GM21786 (cell line): Measurements from ENCODE around the gene EIF4E2.

Experiments
- ATAC-seq: cut with Tn5 transposase; IDR thresholded peaks from one replicate; pipeline ENCODE4 v1.9.1; 2021; ENCODE audit not compliant: unreplicated experiment

EIF4E2 gene

GRCh38 chr2:232550354-232551249 lies at the start of gene EIF4E2, which contains the start of gene TIGD1:
EIF4E2 (plus strand) TSS chr2:232550689; CDS start chr2:232550725, 36 bp downstream.
TIGD1 (minus strand) TSS chr2:232550557; CDS start chr2:232549882, 675 bp downstream.
- ATAC-seq = peak; percentile 95

DNA sequence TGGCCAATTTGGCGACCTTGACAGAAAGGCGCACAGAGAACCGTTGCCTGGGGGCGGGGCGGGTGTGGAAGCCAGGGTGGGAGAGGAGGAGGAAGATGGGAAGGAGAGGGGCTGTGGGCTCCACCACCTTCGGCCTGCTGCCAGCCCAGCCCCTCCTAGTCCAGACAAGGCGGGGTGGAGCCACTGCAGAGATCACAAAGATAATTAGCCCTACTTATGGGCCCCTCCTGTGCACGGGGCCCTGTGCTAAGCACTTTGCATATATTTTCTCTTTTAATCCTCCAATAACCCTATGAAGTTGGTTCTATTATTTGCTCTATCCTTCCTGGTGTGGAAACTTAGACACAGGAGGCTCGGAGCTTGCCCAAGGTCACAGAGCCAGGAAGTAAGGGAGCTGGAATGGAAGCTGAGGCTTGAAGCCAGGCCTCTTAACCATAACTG lies 49.1 kb upstream of the EIF4E2 start:
- no peak for ATAC-seq

- ATAC-seq = no peak
Observed at GRCh38 chr2:232501794-232502390, 48.6 kb upstream of the EIF4E2 start.

DNA sequence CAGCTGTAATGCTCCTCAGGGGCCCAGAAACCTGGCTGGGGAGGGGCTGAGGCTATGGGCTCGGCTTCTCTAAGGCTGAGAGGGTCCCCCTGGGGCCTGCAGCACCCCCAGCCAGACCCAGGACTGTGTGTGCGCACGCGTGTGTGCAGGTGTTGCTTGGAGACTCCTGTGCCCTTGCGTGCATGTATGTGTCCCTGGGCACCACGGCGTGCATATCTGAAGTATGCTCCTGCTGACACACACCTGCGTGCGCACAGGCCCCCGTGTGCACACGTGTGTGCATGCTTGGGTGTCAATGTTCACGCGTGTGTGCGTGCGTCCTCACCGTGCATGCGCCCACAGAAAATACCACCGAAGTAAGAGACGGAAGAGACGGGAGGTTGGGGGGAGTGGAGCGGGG lies 48.0 kb upstream of the EIF4E2 start:
- ATAC-seq = no peak

DNA sequence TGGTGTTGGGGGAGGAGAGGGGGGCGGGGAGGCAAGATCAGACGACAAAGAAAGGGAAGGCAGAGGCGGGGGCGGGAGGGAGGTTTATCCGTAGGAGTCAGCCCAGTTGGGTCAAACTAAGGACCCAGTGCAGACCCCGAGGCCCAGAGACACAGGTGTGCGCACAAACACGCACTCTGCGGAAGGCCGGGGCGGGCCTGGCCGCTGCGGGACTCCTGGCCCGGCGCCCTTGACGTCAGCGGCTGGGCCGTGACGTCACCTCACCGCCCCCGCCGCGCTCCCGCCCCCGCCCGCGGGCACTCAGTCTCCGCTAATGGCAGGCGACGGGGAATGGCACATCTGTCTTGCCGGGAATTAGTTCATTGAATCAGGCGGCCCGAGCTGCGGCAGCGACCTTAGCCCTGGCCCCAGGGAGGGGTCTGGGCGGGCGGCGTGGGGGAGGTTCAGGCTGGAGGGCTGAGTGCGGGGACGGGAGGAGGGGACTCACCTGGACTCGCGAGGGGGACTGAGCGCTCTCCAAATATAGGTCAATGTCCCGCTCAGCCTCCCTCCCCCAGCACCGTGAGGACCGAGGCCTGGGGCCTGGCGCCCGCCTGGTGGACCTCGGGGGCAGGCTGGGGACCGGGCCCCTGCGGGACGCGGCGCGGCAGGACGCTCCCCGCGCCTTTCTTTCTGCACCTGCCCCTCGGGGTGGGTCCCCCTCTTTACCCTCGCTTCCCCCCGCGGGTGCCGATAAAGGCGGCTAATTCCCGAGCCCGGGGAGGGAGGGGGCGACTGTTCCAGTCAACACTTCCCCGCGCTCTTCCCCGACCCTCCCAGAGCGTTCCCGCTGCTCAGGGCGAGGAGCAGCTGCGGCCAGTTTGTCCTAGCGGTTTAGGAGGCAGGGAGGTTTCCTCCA lies 47.3 kb upstream of the EIF4E2 start:
- no peak for ATAC-seq

DNA sequence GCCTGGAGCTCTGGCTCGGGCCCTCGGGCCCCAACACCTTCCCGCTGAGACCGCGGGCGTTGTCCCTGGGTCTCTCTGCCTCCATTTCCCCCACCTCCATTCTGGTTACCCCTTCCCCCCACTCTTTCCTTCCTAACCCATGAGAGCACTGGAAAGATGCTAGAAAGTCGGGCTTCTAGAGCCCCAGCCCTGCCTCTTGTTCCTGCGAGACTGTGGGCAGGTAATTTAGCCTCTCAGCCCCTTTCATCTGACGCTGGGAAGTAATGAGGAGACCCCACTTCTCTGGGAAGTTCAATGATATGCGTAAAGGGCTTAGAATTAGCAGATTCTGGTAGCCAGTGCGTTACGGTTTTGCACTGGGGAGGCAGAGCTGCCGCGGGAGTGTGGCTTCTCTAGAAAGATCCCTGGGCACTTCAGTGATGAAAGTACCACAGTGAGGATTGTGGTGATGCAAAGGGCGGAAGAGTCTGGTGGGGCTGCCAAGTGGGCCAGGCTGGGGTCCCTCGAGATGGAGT lies 46.6 kb upstream of the EIF4E2 start:
- no peak for ATAC-seq

DNA sequence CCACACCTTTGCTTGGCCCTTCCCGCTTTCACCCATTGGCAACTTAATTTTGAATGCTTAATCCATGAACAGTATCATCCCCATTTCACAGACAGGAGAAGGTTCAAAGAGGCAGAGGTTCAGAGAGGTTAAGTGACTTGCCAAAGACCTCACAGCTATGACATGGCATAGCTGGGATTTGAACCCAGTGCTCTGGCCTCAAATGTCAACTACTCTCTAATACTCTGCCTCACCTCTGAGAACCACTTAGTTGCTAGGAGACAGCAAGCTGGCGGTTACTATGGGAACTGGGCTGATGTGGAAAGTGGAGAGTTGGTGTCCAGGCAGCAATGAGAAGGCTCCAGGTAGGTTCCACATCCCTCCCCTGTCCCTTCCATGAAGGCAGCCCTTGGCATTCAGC lies 46.1 kb upstream of the EIF4E2 start:
- ATAC-seq = no peak

DNA sequence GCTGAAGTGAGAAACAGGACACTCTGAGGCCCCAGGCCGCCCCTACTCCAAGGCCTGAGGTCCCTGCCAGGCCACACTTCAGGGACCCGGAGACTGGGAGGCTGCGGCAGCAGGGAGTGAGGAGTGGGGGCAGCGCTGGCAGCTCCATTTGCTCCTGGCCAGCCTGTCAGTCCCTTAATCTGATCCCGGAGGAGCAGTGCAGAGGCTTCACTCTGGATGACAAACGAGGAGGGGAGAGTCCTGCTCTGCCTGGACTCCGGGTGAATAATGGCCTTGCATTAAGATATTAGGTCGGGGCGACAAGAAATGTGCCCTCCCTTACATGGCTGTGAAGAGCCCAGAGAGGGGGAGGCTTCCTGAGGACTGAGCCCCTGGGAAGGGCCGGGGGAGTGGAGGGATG lies 44.6 kb upstream of the EIF4E2 start:
- no peak for ATAC-seq

DNA sequence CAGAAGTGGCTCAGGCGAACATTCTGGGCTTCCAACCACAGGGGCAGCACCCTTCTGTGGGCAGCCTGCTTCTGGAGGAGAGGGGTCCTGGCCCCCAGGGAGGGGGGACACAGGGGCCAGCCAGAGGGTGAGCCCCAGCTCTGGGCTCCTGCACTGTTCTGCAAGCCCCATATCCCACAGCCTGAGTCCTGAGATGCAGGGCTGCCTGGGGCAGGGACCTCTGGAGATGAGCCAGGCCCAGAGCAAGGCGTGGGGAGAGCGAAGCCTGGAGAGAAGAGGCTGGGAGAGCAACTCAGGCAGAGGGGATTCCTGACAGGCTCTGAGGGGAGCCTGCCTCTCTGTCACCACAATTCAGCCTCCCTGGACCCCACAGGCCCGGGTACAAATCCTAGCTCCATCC lies 43.8 kb upstream of the EIF4E2 start:
- no peak for ATAC-seq

GRCh38 chr2:232508251-232508650 lies 42.2 kb upstream of the EIF4E2 start:
- no peak for ATAC-seq

GRCh38 chr2:232511336-232511890 lies 39.1 kb upstream of the EIF4E2 start:
- no peak for ATAC-seq

- no peak for ATAC-seq
Observed at GRCh38 chr2:232512602-232513001, 37.9 kb upstream of the EIF4E2 start.

GRCh38 chr2:232513353-232513752 lies 37.1 kb upstream of the EIF4E2 start:
- no peak for ATAC-seq

DNA sequence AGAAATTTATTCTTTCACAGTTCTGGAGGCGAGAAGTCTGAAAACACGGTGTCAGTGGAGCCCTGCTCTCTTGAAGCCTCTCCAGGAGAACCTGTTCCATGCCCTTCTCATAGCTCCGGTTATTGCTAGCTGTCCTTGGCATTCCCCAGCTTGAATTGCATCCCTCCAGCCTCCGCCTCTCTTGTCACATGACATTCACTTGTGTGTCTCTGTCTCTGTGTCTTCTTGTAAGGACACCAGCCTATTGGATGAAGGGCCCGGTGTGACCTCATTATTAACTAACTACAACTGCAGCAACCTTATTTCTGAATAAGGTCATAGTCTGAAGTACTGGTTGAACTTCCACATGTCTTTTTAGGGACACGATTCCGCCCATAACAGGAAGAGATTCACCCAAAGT lies 34.9 kb upstream of the EIF4E2 start:
- no peak for ATAC-seq

- no peak for ATAC-seq
Observed at GRCh38 chr2:232516551-232516950, 33.9 kb upstream of the EIF4E2 start.

DNA sequence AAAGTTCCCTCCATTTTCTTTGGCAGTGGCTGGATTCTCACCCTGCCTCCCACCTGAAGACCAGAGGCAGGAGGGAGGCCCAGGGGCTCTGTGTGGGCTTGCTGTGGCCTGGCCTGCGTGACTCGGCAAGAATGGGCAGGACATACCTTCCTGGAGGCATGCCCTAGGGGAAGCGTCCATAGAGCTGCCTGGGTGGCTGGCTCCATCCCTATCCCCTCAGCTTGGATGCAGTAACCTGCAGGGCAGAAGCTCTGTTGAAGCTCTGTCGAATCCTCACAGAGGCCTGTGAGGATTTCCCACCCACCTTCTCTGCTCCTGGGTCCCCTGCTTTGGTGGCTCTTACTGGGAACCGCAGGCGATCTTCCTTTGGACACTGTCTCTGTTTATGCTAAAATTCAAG lies 31.6 kb upstream of the EIF4E2 start:
- no peak for ATAC-seq

GRCh38 chr2:232519581-232520438 lies 30.7 kb upstream of the EIF4E2 start, which contains the start of gene PRSS56:
PRSS56 (plus strand) TSS chr2:232520388; CDS start chr2:232520599, 211 bp downstream.
- ATAC-seq = no peak

DNA sequence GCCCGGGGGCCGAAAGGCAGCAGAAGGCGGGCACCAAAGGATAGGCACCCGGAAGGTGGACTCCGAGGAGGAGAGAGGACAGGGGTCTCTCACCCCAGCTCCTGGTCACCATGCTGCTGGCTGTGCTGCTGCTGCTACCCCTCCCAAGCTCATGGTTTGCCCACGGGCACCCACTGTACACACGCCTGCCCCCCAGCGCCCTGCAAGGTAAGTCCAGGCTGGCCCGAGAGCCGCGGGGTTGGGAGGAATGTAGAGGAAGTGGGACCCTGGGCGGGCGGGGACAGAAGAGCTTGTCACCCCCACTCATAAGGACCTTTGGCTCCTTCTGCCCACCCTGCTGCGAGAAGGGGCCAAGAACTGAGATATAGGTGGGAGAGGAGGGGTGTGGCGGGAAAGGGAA lies 30.0 kb upstream of the EIF4E2 start:
- no peak for ATAC-seq

DNA sequence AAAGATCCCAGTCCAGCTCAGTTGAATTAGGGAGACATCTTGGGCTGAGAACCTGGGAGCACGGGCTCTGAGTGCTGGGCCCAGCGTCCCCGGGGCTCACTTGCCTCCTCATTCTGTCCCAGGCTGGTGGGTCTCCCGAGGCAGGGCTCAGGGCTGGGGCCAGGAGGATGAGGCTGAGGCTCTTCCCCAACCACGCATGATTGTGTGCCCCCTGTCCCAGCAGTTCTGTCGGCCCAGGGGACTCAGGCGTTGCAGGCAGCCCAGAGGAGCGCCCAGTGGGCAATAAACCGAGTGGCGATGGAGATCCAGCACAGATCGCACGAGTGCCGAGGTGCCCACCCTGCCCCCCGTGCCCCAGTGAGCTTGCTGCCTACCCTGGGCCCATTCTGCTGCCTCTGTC lies 29.4 kb upstream of the EIF4E2 start:
- ATAC-seq = no peak
